ENCODE measurements around the gene PDCD1.
"Not testable (repeated sequence)": the region's sequence is repeated elsewhere in the genome, so short reads cannot be mapped to it uniquely, and the experiment has no call there.

- not testable (repeated sequence) for TF ChIP-seq CTCF, POLR2A (IDR thresholded peaks at IDR 0.05)
These were observed 38.6 kb downstream of the PDCD1 start for GRCh38 chr2:241819947-241820624.
